Eye (tissue), 1 donor: ENCODE results near the gene SMOC2.
"Not testable (repeated sequence)": the region's sequence is repeated elsewhere in the genome, so short reads cannot be mapped to it uniquely, and the experiment has no call there.

ENCODE experiments used
- DNase-seq: peaks from one replicate; pipeline ENCODE4 v3.0.0-alpha.2; 2015

The SMOC2 gene

DNA sequence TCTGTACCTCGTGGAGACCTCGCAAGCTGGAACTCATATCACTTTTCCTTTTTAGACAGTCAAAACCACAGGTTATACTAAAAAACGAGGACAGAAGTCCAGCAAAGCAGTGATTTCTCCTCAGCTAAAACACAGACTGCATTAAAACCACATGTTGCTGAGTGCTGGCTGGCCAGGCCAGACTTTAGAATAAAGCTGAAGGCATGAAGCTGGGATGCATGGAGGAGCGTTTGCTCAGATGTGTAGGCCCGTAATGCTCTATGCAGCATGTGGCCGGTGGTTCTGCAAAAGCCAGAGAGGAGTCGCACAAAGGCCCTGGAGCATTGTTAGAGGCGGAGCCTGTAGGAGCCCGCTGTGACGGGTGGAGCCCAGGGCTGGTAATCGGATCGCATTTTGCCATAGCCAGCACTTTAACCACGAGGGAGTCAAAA is 83.6 kb downstream of the SMOC2 start:
- no peak for DNase-seq

DNA sequence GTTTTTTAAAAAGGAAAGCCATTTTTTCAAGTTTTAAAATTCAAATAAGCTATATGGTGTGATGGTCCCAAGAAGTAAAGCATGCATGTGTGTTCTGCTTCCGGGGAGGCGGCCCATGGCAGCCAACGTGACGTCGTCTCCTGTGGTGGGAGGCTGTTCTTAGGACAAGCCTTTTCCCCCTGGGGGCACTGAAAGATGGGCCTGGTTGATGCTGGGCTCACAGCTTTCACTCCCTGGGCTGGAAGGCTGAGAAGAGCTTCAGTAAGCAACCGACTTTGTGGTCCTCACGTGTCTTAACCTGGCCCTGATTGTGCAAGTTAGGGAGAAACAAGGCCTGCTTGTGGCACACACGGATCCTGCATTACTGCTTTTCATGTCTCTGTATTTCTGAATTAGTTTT is 84.1 kb downstream of the SMOC2 start:
- DNase-seq: no peak

DNA sequence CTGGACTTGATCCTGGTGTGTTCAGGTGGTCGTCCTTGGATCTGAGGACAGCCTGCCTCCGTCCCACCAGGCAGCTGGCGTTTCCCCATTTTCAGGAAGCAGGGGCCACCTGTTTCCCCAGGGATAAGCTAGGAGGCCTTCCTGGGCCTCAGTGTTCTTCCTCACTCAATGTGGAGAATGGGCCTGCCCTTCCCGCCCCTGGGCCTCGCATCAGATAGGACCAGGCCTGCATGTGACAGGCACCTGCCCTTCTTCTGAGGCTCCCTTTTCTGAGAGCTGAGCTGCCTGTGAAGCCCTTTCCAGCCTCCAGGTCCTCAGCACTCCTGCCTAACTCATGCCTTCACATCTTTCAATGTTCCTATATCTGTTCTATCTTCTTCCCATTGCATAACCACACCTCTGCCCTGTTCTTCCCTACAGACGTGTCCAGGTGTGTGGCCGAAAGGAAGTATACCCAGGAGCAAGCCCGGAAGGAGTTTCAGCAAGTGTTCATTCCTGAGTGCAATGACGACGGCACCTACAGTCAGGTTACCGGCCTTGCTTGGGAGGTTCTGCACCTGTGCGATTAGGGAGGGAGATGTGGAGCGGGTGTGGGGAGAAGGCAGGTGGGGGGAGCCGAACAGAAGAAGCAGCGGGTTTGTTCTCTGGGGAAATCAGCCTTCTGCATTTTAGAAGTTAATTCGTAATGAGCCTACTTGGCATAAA is 85.1 kb downstream of the SMOC2 start:
- no peak for DNase-seq

DNA sequence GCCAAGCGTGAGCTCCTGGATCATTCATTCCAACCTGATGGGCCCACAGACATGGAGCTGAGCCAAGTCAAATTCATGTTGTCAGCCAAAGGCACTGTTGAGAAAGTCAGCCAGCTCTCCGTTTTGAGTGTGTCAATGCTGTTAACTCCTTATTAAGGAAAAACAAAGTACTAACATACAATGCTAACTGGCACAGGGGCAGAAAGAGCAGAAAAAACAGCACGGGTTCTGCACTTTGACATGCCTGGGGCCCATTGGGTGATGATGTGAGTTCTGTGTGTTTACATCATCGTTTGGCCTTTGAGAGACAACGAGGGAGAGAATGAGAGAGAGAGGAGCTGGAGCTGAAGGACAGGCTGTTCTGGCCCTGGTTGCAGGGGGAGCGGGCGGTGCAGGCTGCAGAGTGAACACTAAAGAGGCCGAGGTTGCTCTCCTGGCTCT is 85.9 kb downstream of the SMOC2 start:
- DNase-seq: no peak

DNA sequence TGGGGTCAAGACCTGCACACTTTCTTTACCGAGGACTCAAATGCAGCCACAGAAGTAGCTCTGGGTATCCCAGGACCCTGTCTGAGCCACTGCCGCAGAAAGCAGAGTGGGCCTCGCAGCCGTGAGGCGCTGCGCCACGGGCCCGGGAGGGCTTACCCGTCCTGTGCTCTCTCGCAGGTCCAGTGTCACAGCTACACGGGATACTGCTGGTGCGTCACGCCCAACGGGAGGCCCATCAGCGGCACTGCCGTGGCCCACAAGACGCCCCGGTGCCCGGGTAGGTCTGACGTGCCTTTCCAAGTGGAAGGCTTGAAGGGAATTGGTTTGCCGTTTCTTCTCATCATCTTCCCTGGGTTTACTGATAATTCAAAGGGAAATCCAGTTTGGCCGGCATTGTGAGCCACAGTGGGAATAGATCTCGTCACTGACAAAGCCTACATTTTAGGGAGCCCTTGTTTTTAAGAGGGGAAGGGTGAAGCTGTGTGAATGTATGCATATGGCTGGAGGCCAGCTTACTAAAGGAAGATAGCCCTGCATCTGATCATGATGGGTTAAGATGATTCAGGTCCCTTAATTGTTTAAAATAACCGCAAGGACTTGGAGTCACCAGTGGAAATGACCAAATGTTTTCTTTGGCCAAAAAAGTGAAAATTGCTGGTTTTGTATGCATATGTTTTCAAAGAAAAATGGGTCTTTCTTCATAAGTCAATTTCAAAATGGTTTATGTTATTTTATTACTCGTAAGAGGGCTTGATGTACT is 86.6 kb downstream of the SMOC2 start:
- no peak for DNase-seq

DNA sequence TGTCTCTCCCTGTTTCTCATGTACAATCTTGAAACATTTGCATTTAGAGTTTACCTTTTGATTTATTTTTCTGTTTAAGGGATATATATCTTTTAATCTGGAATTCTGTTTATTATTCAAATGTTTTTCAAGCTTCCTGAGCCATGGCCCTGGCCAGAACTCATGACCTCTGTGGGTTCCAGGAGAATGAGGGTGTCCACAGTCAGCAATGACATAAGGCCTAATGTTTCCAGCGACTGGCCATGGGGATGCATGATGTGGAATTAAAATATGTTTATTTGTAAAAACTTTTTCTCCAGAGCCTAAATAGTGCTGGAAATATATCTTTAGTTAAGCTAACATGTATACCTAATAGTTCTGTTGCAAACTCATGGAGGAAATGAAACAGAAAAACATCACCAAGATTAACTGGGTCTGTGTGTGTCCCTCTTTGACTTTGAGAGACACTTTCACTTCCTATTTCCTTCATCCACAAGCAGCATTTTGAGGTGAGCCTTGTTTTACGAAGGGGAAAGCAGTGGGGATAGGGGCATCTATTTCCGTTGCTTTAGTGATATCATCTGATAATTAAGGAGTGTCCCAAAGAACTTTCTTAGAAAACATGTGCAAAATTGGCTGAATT is 87.6 kb downstream of the SMOC2 start:
- no peak for DNase-seq

DNA sequence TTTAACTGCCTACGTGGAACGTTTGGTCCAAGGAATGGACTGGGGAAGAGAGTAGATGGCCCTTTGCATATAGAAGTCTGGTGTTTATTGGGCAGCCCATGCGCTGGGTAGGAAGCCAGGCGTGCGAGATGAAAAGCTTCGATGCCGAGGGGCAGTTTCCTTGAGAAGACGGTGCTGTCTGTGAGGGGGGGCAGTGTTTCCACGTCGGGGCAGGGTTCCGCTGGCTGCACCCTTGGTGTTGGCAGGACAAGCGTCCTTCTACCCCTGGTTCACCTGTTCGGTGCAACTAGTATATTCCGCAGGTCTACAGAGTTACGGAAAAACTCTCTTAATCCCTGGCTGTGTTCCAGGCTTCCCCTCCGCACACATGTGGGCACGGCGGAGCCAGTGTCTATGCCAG is 88.2 kb downstream of the SMOC2 start:
- no peak for DNase-seq

DNA sequence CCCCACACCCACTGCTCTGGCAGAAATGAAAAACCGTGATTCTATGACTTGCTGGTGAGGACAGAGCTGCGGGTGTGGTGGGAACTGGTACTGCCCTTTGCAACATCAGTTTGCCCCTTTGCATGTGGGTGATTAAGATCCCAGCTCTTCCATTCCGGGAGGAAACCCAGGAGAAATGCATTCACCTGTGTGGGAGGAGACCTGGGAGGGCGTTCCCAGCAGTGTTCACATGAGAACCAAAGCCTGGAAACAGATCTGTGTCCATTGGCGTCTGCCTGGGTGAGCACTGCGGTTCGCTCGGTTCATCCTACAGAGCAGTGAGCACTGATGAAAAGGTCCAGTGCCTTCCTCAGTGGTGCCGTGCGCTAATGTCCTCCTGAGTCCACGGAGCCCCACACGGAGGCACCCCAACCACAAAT is 89.7 kb downstream of the SMOC2 start:
- DNase-seq: no peak

DNA sequence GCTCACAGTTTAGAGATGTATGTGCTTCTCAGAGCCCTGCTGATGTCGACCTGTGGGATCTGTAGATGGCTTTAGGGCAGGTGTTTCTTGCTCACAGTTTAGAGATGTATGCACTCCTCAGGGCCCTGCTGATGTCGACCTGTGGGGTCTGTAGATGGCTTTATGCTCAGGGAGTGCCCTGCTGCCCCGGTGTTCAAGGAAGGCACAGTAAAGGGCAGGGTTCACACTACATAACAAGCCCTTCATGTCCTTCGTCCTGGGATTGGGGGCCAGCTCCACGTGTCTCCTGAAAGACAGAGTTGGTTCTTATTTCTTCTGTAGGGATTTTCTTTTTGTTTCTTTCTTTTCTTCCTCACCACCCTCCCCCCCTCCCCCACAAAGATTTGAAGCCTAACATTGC is 91.1 kb downstream of the SMOC2 start:
- no peak for DNase-seq

DNA sequence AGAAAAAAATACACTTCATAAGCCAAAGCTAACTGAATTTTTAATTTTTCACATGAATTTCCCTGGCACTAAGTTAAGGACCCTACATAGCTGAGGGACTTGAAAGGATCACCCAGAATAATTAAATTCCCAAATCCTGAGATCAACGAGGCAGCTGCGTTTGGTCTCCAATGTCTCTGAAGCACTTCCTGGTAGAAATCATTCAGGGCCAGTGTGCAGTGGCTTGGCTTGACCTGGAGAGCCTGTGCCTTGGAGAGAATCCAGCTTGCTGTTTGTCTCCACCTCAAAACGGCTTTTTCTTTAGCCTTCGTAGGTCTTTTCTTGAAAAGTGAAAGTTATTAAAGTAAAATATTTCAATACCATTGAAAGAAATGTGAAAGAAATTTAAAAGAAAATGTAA is 92.4 kb downstream of the SMOC2 start:
- no peak for DNase-seq

DNA sequence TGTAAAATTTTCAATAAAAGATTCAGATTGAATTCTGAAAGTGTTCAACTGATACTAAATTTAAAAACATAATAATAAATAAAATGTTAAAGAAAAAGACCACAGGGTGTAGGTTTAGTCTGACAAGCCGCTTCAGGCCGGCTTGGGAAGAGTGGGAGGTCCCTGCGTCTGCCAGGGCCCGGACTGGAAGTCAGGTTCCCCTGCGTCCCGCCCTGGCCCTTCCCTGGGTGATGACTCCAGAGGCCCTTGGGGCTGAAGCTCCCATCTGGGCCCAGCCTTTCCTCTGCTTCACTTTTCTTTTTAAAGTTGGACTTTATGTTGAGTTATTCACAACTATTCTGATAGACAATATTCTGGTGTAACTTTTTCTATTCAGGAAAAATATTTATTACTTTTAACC is 93.3 kb downstream of the SMOC2 start:
- DNase-seq: no peak

DNA sequence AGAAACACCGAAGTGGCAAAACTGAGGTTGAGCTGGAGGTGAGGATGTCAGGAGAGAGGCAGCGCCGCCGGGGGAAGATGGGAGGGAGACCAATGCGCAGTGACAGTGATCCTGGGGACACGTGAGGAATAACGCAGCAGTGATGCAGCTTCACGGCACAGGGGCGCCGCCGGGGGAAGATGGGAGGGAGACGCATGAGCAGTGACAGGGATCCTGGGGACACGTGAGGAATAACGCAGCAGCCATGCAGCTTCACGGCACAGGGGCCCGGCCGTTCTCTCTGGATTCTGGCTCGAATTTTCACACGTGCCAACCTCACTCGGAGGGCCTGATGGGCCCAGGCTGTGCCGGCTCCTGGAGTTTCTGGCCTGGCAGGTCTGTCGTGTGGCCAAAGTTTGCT is 94.7 kb downstream of the SMOC2 start:
- DNase-seq: no peak

DNA sequence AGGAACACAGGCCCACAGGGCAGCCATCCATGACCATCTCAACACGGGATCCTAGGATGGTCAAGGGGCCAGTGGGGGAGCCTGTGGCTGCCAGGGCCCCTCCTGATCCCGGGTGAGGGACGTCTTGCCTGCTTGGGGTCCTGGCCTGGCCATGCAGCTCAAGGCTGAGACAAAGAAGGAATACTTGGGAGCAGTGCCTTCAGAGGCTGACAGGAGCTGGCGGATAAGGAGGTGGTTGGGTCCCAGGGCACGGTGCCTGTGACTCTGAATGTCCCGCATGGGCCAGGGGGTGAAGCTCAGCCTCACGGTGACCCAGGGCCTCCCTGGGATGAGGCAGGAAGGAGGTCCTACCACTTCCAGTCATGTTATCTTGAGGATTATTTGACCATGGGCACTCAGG is 95.2 kb downstream of the SMOC2 start:
- DNase-seq: no peak

DNA sequence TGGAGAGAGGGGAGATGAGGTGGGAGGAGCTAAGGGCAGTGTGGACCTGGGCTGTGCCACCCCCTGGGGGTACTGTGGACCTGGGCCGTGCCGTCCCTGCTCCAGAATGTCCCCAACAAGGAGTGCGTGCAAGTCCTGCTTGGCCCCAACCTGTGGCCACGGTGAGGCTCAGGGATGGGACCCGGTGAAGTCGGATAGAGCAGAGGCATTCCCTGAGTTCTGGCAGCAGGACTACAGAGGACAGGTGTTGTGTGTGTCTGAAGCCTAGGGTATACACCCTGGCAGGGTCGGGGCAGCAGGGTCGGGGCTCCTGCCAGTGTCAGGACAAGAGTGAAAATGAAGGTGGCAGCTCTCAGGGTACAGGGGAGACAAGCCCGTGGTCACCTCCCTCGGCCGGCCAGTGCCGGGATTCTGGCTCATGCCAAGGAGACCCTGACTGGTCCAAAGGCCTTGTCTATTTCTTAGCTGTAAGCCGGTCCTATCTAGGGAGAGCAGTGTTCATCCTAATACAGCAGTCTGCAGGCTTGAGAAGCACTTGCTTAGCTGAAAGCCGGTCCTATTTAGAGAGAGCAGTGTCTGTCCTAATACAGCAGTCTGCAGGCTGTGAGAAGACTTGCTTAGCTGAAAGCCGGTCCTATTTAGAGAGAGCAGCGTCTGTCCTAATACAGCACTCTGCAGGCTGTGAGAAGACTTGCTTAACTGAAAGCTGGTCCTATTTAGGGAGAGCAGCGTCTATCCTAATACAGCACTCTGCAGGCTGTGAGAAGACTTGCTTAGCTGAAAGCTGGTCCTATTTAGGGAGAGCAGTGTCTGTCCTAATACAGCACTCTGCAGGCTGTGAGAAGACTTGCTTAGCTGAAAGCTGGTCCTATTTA is 95.9 kb downstream of the SMOC2 start:
- peak; percentile 39 for DNase-seq

DNA sequence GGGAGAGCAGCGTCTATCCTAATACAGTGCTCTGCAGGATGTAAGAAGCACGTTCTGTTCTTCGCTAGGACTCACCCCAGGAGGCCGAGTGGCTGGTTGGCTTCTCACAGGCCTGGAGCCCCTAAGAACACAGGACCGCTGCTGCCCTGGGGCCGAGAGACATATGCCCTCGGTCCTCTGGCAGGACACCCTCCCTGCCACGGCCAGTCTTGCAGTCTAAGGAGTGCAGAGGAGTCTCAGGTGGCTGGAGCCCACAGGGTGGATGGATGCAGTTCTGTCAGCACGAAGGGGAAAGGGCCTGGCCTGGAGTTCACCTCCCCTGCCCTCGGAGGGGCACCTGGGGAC is 96.5 kb downstream of the SMOC2 start:
- DNase-seq: no peak

DNA sequence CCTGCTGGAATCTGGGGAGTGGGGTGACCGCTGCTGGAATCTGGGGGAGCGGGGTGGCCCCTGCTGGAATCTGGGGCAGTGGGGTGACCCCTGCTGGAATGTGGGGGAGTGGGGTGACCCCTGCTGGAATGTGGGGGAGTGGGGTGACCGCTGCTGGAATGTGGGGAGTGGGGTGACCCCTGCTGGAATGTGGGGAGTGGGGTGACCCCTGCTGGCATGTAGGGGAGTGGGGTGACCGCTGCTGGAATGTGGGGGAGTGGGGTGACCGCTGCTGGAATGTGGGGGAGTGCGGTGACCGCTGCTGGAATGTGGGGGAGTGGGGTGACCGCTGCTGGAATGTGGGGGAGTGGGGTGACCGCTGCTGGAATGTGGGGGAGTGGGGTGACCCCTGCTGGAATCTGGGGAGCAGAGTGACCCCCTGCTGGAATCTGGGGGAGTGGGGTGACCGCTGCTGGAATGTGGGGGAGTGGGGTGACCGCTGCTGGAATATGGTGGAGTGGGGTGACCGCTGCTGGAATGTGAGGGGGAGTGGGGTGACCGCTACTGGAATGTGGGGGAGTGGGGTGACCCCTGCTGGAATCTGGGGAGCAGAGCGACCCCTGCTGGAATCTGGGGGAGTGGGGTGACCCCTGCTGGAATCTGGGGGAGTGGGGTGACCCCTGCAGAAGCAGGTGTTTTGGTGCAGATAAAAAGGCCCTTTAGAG is 97.4 kb downstream of the SMOC2 start:
- DNase-seq: not testable (repeated sequence)

DNA sequence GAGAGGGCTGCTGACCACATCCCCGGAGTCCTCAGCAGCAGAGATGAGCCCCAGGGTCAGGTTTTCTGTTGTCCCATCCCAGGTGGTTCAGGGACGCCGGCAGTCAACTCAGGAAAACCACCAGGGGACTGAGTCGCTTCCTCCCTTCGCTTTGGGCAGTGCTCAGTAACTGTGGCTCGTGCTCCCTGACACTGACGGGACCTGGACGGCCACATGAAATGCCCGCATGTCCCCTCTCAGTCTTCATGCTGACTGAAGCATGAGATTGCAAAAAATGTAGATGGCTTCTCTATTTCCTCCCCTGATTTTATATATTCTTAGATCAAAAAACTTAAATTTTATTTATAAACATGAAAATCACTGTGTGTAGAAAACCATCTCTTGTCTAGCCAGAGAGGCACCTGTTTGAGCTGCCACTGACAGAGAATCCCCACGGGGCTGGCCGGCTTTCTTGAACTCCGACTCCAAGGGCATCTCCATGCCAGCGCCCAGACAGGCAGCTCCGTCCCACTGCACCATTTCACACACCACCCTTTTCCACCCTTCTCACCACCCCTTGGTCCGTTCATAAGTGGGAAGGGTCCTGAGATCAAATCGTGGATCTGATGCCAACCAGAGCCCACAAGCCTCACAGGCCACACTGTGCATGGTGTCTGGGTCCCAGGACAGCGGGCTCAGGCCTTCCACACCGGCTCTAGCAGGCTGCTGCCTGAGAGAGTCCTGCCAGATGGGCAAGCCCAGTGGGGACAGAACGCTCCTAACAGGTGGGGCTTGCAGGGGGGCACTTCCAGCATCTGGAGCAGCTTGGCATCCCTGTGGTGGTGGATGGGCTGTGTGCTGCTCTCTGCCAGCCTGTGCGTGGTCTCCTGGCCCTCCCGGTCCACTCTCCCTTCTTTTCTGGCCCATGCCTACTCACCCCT is 98.2 kb downstream of the SMOC2 start:
- DNase-seq: no peak

DNA sequence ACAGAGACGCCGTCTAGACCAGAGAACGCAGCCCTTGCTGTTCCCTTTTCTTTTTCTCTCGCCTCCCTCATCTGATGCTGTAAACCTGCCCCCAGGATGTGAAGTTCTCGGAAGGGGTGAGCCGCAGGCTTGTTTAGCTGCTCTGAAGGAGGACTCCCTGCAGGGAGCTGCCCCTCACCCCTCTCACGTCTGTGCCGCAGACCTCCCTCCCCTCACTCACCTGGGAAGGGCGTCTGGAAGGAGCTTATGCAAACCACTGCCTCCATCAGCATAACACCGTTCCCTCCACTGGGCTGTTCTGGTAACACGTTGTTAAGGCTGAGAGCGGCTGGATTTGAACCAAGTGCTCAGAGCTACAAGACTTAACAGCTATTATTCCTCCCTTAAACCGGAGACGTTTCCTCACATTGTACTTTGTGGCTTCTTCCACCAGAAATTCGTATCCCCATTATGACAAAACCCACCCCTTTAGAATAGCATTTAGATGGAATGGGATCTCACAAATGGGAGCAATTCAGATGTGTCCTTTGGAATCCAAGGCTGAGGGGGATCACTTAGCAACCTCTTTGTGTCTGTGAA is 99.8 kb downstream of the SMOC2 start:
- DNase-seq: no peak

DNA sequence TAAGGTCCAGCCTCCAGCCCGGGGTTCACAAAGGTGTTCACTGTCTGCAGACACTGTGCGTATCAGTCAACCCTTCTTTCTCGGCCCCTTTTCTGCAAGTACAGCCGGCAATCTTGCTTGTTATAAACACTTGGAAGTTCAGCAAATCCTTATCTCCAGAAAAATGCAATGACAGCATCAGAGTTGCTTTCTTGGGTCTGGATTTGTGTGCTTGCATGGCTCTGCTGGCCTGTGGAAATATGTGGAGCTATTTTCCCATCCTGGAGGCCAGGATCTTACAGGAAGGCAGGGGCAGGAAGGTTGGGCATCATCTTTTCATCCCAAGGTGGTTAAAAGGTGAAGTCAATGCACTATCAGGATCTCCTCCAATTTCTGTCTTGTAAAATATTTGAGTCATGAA is 100.3 kb downstream of the SMOC2 start:
- DNase-seq: no peak

DNA sequence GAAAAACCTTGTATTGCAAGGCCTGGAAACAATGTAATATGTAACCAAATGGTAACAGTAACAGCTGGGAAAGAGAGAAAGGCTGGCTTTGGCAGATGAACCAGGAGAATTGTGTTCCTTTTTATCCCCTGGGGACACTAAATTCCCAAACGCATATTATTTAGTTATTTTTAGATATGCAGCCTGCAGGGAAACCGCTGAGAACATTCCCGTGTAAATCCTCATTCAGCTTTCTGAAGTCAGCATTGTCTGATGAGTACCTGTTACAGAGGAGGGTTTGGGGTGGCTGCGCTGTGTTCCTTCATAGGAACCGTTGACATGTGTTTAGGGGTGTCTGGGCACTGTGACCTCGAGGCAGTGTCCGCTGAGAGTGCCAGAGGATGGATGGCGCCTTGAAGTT is 101.3 kb downstream of the SMOC2 start:
- DNase-seq: no peak

DNA sequence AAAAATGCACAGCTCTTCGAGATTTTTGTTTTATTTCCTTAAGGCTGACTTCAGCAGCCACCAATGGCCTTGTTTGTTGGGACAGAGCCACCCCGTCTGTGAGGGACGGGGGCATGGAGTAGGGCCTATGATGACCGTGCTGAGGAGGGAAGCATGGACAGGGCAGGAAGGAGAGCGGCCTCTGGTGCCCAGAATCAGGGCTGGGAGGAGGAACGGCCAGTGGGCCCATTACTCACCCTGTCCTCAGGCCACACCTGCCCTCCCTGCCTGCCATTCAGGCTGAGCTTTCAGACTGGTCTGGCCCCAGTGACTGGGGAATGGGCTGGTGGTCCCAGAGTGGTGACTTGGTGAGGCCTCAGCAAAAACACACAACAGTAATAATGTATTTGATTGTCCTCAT is 104.4 kb downstream of the SMOC2 start:
- DNase-seq: no peak
